ENCODE measurements around the gene CBFA2T2.
"Not testable (repeated sequence)": the region's sequence is repeated elsewhere in the genome, so short reads cannot be mapped to it uniquely, and the experiment has no call there.

The CBFA2T2 gene

GRCh38 chr20:33575282-33575681, 85.4 kb downstream of the CBFA2T2 start:
- no peak for DNase-seq (ENCODE audit: low spot score)

GRCh38 chr20:33576432-33577125, 86.7 kb downstream of the CBFA2T2 start:
- DNase-seq (ENCODE audit: low spot score), result peak; percentile 66

- DNase-seq (ENCODE audit: low spot score), result no peak
Observed at GRCh38 chr20:33578510-33578909, 88.6 kb downstream of the CBFA2T2 start.

- DNase-seq (ENCODE audit: low spot score), result no peak
Observed at GRCh38 chr20:33583143-33583542, 93.2 kb downstream of the CBFA2T2 start.

- DNase-seq (ENCODE audit: low spot score), result no peak
Observed at GRCh38 chr20:33584976-33585375, 95.1 kb downstream of the CBFA2T2 start.

- no peak for DNase-seq (ENCODE audit: low spot score)
Observed at GRCh38 chr20:33585413-33585812, 95.5 kb downstream of the CBFA2T2 start.

GRCh38 chr20:33589059-33589458, 99.2 kb downstream of the CBFA2T2 start:
- no peak for DNase-seq (ENCODE audit: low spot score)

GRCh38 chr20:33591901-33592300, 102.0 kb downstream of the CBFA2T2 start:
- not testable (repeated sequence) for DNase-seq (ENCODE audit: low spot score)

GRCh38 chr20:33594743-33595142, 104.8 kb downstream of the CBFA2T2 start:
- DNase-seq (ENCODE audit: low spot score), result no peak

- no peak for DNase-seq (ENCODE audit: low spot score)
Observed at GRCh38 chr20:33600414-33600813, 110.5 kb downstream of the CBFA2T2 start.

- peak; percentile 42 for DNase-seq (ENCODE audit: low spot score)
Observed at GRCh38 chr20:33600981-33601380, 111.1 kb downstream of the CBFA2T2 start.

- no peak for DNase-seq (ENCODE audit: low spot score)
Observed at GRCh38 chr20:33601861-33602260, 112.0 kb downstream of the CBFA2T2 start.

- no peak for DNase-seq (ENCODE audit: low spot score)
Observed at GRCh38 chr20:33602826-33603590, 113.1 kb downstream of the CBFA2T2 start.

GRCh38 chr20:33604084-33604990, 114.4 kb downstream of the CBFA2T2 start:
- peak; percentile 41 for DNase-seq (ENCODE audit: low spot score)

- DNase-seq (ENCODE audit: low spot score), result no peak
Observed at GRCh38 chr20:33604991-33605370, 115.1 kb downstream of the CBFA2T2 start.

GRCh38 chr20:33606118-33606771, 116.3 kb downstream of the CBFA2T2 start:
- no peak for DNase-seq (ENCODE audit: low spot score)

GRCh38 chr20:33609504-33609903, 119.6 kb downstream of the CBFA2T2 start:
- no peak for DNase-seq (ENCODE audit: low spot score)

GRCh38 chr20:33611106-33611505, 121.2 kb downstream of the CBFA2T2 start:
- DNase-seq (ENCODE audit: low spot score), result no peak

GRCh38 chr20:33612001-33612400, 122.1 kb downstream of the CBFA2T2 start:
- no peak for DNase-seq (ENCODE audit: low spot score)

GRCh38 chr20:33621717-33622400, 132.0 kb downstream of the CBFA2T2 start:
- DNase-seq (ENCODE audit: low spot score), result no peak

- DNase-seq (ENCODE audit: low spot score), result no peak
Observed at GRCh38 chr20:33622705-33623365, 132.9 kb downstream of the CBFA2T2 start.
